Endothelial cell of coronary artery (primary cell): Measurements from ENCODE around the gene GPSM1. TPM values are rescaled to one million over a fixed set of nuclear protein-coding genes. Genes with fewer than 3 reads are reported as not detected.

Experiments
- total RNA-seq: library from RNA; depleted of rRNA; stranded (reverse); fragments of >200 nt; gene quantifications from 2 replicates; pipeline ENCODE4 v1.2.3, GENCODE V29; 2014

The GPSM1 gene
- 24.7 and 34.4 TPM in 2 replicates for total RNA-seq

DNA sequence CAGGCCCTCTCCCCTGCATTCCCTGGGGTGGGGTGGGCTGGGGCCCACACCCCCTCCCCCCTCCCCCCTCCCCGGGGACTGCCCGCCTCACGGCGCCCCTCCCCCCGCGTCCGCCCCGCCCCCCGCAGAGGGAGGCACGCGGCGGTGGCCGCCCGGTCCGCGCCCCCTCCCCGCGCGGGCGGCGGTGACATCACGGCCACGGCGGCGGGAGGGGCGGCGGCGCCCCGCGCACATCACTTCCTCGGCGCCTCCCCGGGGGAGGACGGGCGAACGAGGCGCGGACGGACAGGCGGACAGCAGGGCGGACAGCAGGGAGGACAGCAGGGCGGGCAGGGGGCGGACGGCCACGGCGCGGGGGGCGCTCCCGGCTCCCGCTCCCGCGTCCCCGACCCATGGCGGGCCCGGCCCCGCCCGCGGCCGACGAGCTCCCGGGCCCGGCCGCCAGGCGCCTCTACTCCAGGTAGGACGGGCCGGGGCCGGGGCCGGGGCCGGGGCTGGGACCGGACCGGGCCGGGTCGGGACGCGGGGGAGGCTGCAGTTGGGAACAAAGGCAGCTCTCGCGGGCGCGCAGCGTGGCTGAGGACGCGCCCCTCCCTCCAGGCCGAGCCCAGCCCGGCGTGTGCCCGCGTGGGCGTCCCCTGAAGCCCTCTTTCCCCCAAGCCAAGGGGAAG, at the start of gene GPSM1:
TSS of gene GPSM1 (plus strand) at position 236 of the 671 bp plus-strand sequence. CDS start at position 393, 157 bp downstream.

DNA sequence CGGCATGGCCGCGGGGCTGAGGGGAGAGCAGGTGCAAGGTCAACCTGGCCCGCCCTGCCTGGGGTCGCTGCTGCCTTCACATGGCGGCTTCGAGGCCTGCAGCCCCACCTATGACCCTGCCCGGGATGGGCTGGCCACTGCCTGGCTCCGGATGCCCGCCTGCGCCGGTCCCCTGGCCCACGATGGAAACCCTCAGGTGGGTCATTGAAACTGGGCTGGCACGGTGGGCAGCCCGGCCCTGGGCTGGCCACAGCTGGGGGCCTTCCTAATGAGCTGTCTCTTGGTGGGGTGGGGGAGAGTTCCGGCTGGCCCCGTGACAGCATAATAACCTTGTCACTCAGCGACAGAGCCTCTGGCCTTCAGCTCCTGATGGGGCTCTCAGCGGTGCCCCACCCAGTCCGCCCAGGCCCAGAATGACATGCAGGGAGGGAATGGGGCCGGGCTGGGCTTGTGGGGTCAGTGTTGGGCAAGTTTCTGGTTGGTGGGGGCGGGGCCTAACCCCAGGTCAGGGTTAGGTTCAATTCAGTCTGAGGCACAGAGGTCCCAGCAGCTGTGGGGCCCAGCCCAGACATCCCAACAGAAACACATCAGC, 23.4 kb upstream of the GPSM1 start, which contains the start of gene CCDC187:
TSS of gene CCDC187 (minus strand) at position 270 of the 592 bp plus-strand sequence. CDS start at position 6, 264 bp downstream.

DNA sequence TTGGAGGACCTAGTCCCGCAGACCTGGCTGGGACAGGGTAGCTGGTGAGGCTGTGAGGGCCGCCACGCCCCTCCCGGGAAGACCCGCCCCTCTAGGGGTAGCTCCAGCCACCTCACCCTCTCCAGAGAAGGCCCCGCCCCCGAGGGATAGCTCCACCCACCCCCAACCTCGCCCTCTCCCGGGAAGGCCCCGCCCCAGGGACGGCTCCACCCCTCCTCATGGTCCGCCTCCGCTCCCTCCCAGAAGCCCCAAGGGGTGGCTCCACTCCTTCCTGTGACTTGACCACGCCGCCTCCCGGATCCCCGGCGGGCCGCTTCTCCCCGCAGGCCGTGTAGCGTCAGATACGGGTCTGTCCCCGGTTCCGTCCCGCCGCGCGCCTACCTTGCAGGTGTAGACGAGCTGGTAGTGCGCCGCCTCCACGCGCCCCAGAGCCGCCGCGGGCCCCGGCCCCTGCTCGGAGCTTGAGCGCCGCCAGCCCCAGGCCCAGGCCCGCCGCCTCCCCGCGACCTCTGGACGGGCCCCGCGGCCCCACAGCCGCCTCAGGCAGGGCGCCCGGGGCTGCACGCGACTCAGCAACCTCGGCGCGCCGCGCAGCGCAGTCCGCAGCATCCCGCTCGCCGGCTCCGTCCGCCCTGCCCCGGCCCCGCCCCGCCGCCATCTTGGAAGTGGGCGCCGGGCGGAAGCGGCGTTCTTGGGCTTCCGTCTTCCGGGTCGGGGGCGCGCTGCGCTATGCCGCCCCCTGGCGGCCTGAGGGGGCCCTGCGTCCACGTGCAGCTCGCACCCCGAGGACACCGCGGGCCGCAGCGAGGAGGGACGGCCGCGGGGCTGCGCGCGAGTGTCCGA, 36.0 kb downstream of the GPSM1 start, which contains the start of gene DNLZ:
TSS of gene DNLZ (minus strand) at position 639 of the 843 bp plus-strand sequence. CDS start at position 609, 30 bp downstream.

GRCh38 chr9:136373300-136374182, 46.2 kb downstream of the GPSM1 start, which contains the start of gene CARD9:
Gene CARD9 (minus strand): TSS chr9:136373669. CDS start chr9:136372078, 1,591 bp downstream.

DNA sequence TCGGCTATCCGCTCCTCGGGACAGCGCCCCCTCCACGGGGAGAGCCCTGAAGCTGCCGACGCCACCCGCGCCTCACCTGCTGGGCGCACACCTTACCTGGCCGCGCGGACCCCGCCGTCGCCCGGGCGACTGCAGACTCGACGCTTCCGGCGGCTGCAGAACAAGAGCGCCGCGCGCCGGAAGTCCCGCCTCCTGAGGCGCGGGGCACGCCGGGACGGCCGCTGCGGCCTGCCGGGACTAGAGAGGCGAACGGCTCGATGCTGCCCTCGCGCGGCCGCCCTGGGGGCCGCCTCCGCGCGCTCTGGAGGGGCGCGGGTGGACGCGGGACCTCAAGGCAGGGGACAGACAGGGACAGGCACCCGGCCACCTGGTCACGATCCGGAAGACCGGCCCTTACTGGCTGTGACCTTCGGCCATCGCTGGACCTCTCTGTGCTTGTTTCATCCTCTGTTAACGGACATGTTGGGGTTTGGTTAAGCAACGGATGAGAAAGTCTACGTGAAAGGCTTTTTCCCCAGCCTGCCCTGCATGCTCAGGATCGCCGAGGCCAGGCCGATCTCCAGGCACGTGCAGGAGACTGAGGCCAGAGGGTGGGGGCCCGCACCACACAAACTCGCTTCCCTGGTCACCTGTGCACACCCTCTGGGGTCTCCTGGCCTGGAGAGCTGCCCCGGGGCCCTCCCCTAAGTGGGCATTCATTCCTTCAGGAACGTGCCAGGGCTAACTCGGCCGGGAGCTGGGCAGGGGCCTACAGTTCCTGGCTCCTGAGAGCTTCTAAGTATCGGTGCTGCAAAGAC, 72.9 kb downstream of the GPSM1 start, which contains the start of gene SNAPC4:
TSS of gene SNAPC4 (minus strand) at position 133 of the 797 bp plus-strand sequence. CDS start 1,742 bp downstream, outside the sequence.

Other genes with a start within 250 kb of the GPSM1 start
- gene NACC2, start 232.2 kb upstream of the GPSM1 start, total RNA-seq: 18.8 and 28.8 TPM in 2 replicates
- 46.5 and 60.6 TPM in 2 replicates for gene TMEM250, start 208.7 kb upstream of the GPSM1 start, total RNA-seq
- not detected in 2 replicates for gene LHX3, start 122.4 kb upstream of the GPSM1 start, total RNA-seq
- 9.4 and 14.5 TPM in 2 replicates for gene QSOX2, start 81.7 kb upstream of the GPSM1 start, total RNA-seq
- gene CCDC187, start 23.4 kb upstream of the GPSM1 start, total RNA-seq: not detected in 2 replicates
- 9.3 and 19.3 TPM in 2 replicates for gene DNLZ, start 36.2 kb downstream of the GPSM1 start, total RNA-seq
- 0.27 and 0.28 TPM in 2 replicates for gene CARD9, start 46.1 kb downstream of the GPSM1 start, total RNA-seq
- gene SNAPC4, start 72.6 kb downstream of the GPSM1 start, total RNA-seq: 8.4 and 8.7 TPM in 2 replicates
- gene ENTR1, start 83.1 kb downstream of the GPSM1 start, total RNA-seq: 30.4 and 31.4 TPM in 2 replicates
- gene PMPCA, start 83.1 kb downstream of the GPSM1 start, total RNA-seq: 42.4 and 47.2 TPM in 2 replicates
- gene INPP5E, start 112.3 kb downstream of the GPSM1 start, total RNA-seq: 4.9 and 6.5 TPM in 2 replicates
- gene SEC16A, start 155.5 kb downstream of the GPSM1 start, total RNA-seq: 17.7 and 24.4 TPM in 2 replicates
- 109 and 129 TPM in 2 replicates for gene NOTCH1, start 218.5 kb downstream of the GPSM1 start, total RNA-seq